ENCODE results near the gene RPA1.
"Not testable (repeated sequence)": the region's sequence is repeated elsewhere in the genome, so short reads cannot be mapped to it uniquely, and the experiment has no call there.

Gene RPA1

DNA sequence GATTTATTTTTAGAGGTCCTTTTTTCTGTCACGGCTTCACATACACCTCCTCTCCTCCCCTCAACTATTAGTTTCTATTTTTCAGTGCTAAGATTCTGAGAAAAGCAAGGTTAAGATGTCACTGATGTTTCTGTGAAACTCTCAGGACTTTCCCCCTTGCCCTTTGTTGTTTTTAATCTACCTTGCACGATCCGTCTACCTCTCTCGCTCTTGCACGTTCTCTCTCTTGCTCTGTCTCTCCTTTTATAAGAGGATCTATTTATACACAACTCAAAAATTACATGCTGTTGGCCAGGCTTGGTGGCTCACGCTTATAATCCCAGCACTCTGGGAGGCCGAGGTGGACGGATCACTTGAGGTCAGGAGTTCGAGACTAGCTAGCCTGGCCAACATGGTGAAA, 43.6 kb downstream of the RPA1 start:
- DNase-seq (ENCODE audit: low spot score), result no peak
- FAIRE-seq, result no peak

DNA sequence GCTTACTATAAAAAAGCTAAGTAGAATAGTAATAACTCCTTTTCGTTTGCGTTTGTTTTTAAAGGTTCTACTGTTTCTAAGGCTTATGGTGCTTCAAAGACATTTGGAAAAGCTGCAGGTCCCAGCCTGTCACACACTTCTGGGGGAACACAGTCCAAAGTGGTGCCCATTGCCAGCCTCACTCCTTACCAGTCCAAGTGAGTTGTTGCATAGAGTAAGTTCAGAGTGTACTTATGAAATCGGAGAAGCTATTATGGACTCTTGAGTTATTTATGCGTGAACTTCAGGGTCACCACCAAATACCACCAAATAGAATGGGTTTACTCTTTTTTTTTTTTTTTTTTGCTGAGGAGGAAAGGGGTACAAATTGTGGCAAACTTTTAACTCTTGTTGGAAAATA, 45.8 kb downstream of the RPA1 start:
- FAIRE-seq (no peak), DNase-seq (ENCODE audit: low spot score) (no peak)

DNA sequence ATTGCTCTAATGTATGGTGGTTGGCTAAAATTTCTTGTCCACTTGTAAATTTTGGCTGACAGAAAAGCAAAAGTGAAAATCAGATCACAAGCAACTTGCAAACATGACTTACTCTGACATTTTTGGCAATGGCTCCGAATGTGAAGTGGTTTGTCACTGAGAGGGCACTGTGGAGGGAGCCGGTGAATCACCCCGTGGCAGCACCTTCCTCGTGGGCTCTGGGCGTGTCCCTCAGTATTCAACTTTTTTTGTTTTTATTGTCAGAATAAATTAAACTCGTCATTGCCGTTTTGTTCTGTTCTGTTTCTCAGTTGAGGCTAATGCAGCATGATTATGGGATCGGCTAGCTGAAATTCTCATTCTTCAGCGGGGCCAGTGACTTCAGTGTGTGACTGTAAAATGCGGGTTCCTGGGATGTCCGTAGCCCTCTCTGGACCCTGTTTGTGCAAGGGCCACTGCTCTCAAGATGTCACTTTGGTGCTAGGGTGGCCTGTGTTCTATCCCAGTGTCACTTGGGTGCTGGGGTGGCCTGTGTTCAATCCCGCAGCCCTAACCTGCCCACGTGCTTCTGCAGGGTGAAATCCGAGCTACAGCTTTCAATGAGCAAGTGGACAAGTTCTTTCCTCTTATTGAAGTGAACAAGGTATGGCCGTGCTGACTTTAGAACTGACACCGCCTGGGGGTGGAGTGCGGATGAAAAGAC, 48.8 kb downstream of the RPA1 start:
- FAIRE-seq (no peak), DNase-seq (ENCODE audit: low spot score) (no peak)

DNA sequence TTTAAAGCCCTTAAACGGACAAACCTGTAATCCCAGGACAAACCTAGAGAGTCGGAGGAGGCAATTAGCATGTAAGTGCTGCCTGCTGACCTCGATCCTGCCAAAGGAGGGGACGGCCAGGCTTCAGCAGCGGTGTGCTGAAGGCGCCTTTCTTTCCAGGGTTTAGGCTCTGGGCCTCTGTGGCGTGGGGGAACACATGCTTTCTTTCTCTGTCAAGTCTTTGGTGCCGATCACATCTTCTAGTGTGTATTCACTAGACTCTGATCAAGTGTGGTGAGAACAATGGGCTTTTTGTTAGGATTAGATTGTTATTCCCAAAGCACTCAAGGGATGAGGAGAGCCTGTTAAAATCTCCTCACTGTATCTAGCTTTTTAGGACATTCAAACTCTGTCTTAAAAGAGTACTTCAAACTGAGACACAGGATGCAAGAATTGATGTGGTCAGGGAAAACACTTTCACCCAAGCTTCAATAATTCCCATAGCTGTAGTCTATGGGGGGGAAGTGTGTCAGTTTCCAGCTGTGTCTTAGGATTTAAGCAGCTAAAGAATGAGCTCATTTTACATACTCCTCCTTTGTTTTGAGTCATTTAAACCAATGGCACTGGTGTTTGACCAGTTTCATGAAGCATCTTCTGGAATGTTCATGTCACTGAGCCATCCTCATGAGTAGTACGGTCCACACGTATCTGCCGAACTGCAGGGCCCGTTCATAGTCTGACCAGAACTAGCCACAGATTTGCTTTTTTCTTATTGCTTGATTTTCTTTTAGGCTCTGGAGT, 51.2 kb downstream of the RPA1 start:
- DNase-seq (ENCODE audit: low spot score), result no peak
- no peak for FAIRE-seq

DNA sequence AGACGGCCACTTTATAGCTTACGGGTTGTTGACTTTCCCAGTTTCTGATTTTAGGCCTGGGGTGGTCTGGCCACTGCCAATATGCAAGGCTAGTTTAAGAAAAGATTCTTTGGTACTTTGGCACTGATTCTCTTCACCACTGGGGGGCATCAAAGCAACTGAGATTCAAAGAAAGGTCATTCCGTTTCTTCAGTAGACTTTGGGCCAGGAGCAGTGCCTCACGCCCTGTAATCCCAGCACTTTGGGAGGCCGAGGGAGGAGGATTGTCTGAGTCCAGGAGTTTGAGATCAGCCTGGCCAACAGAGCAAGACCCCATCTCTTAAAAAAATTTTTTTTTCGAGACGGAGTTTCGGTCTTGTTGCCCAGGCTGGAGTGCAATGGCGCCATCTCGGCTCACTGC, 53.0 kb downstream of the RPA1 start:
- FAIRE-seq (no peak), DNase-seq (ENCODE audit: low spot score) (peak; percentile 17)

DNA sequence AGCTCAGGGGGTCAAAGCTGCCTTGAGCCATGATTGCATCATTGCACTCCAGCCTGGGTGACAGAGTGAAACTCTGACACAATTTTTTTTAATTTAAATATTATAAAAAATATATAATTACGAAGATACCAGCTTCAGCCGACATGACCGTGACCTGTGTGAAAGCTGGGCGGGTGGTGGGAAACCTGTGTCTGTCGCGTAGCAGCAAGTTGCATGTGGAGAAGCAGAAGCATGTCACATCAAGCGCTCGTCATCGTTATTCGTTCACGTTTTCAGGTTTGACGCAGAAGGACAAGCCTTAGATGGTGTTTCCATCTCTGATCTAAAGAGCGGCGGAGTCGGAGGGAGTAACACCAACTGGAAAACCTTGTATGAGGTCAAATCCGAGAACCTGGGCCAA, 53.7 kb downstream of the RPA1 start:
- FAIRE-seq, result no peak
- no peak for DNase-seq (ENCODE audit: low spot score)

DNA sequence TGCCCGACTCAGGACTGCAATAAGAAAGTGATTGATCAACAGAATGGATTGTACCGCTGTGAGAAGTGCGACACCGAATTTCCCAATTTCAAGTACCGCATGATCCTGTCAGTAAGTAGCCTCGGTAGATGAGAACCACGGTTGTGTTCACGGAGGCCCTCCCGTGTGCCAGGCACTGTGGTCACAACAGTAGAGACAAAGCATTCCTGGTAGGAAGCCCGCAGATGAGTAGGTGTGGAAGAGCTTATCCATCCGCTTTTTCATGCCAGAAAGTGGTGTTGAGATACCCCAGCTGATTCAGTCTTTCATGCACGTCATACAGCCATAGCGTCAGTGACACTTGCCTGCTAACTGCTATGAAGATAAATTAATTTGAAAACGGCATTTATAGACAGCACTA, 58.9 kb downstream of the RPA1 start:
- FAIRE-seq, result no peak

DNA sequence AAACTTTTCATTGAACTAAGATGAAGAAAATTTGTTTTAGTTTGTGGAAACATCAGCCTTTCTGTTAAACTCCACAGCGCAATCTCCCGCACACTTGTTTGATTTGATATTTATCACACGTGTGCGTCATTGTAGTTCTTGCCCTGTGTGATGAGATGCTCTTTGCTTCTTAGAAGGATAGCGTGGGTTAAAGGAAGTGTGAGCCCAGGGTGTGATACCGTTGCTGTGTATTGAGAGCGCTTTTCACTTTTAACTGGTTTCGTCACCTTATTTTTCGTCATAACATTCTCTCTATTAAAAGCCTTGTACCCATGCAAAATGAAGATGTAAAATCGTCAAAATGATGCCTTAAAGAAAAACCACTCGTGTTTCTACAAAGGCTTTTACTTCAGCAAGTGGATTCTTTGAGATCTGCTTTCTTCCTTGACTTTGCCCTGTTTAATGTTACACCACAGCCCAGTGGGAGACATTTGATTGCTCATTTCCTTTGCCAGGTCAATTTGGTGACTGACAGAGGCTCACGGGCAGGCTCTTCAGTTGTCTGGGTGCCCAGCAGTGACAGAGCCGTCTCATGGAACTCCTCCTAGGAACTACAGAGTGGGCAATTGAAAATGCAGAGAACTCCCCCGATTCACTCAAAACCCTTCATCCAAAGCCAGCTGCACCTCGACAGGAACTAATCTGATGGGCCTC, 61.1 kb downstream of the RPA1 start:
- no peak for DNase-seq (ENCODE audit: low spot score)
- no peak for FAIRE-seq

More for the DNA sequence above, 58.9 kb downstream of the RPA1 start:
- DNase-seq (ENCODE audit: low spot score), result no peak

DNA sequence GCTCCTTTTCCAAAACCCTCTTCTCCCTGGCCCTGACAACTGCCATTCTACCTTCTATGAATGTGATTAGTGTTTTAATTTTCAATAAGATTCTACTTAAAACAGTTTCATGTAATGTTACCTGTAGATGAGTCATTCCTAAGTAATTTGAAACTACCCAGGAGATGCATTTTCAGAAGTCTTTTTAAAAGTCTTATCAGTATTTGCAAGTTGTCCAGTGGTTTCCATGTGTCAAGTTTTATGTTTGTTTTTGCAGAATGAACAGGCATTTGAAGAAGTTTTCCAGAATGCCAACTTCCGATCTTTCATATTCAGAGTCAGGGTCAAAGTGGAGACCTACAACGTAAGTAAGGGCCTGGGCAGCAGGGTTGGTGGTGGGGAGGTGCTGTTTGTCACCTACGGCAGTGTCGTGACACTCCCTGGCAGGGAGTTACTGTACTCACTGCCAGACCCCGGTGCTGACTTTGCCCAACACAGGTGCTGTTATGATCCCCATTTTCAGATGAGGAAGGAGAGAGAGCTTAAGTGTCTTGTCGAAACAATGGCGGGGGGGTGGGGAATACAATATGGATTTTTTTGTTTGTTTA, 65.0 kb downstream of the RPA1 start:
- DNase-seq (ENCODE audit: low spot score) (no peak), FAIRE-seq (no peak)

DNA sequence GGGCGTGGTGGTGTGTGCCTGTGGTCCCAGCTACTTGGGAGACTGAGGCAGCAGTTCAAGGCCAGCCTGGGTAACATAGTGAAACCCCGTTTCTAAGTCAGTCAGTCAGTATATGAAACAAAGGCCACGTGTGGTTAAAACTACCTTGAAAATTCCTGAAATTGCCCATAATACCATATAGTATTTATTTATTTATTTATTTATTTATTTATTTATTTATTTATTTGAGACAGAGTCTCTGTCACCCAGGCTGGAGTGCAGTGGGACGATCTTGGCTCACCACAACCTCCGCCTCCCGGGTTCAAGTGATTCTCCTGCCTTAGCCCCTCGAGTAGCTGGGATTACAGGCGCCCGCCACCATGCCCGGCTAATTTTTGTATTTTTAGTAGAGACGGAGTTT, 65.7 kb downstream of the RPA1 start:
- DNase-seq (ENCODE audit: low spot score); FAIRE-seq: not testable (repeated sequence)

DNA sequence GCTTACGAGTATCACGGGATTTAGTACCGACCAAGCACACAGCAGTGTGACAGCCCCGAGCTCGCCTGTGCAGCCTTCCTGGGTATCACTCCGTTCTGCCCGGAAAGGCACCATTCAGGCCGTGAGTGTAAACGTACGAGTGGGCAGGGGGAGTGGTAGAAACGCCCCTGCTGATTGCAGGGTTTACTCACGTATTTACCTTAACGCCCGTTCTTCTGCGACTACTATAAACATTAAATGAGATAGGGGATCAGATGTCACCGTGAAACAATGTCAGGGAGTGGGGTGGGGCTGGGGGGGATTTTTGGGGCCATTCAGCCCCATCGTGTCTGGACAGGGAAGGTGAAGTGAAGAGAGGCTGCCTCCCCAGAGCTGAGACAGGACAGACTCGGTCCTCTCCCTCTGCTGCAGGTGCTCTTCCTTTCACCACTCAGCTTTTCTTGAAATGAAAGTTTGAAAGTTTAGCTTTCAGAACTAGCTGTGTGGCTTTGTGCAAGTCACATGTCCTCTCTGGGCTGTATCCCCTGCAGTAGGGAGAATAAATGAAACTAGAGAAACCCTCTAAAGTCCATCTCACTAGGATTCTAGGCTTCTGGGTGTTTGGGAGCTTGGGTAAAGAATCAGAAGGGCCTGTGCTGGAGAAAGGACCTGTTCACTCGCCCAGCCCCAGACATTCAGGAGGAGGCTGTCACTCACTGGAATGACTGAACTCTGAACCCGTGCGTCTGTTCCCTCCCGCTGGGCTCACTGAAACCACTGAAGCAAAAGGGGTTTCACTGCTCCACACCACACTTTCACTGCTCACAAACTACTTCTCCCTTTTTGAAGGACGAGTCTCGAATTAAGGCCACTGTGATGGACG, 66.7 kb downstream of the RPA1 start:
- no peak for FAIRE-seq
- DNase-seq (ENCODE audit: low spot score), result no peak

DNA sequence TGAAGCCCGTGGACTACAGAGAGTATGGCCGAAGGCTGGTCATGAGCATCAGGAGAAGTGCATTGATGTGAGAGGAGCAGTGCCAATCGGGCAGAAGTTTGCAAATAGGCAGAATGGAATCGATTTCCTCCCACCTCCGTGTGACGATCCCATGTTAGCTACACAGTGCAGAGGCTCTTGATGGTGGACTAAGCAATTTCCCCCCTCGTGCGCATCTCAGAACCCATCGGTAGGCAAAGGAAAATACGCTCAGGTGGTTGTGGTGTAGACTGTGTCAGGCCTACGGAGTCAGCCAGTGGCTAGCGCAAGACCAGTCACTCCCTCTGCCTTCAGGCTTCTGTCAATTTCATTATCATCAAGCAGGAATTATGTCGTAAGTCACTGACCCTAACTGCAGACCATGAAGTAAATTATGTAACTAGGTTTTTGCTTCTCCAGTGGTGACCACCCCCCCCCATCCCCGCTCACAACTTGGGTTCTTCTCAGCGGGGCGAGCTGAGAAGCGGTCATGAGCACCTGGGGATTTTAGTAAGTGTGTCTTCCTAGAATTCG, 67.4 kb downstream of the RPA1 start:
- DNase-seq (ENCODE audit: low spot score), result no peak
- no peak for FAIRE-seq

DNA sequence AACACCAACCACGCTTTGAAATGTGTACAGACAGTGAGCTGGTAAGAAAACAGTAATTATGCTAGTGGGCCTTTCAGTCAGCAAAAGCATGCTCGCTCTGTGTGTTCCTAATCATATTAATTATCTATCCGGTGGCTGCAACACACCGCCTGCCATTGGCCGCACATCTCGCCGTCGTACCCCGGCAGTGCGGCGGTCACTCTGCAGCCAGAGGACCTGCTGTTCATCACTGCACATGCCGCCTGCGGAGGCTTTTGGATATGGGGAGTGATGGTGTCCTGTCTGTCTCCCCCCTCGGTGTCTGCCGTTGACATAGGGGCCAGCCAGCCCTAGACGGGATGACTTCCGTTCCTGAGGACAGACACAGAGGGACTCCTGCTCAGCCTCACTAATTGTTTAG, 68.5 kb downstream of the RPA1 start:
- DNase-seq (ENCODE audit: low spot score), result no peak
- no peak for FAIRE-seq

DNA sequence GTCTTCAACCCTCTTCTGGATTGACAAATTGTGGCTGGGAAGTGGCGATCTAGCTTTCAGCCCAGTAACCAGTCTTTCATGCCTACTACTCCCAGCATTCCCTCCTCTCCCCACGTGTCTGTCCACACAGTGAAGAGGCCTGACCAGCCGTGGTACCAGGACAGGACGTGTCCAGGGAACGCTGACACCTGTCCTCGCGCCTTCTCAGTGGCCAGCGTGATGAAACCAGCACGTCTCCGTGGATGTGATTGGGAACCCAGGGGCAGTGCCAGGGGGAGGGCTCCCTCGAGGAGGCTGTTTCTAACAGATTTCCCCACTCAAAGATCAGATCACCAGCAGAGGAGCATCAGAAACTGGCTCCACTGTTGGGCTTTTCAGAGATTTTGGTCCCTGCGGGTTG, 69.1 kb downstream of the RPA1 start:
- FAIRE-seq (no peak), DNase-seq (ENCODE audit: low spot score) (no peak)

DNA sequence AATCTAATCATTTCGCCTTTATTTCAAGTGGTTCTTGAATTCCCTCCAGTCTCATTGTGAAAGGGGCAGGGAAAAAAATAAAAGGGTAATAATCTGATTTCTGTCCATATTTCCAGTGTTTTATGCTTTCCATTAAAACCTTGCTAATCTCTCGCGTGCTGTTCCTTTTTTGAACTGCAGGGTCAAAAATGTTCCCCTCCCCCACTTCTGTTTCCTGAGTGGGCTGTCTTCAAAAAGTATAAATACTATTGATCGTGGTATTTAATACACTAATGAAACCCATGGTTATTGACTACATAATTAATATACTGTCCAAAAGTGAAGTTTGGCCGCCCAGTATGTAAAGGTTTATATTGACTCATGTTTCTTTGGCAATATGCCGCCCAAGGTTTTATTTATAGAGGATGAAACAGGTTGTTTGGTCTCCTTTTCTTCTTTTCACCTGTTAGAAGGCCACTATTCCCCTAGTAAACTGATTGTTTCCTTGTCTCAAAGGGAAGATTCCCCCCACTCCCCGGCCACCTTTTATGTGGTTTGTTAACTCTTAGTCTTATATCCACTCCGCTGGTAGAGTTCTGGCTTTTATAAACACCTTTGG, 69.7 kb downstream of the RPA1 start:
- DNase-seq (ENCODE audit: low spot score) (no peak), FAIRE-seq (no peak)

DNA sequence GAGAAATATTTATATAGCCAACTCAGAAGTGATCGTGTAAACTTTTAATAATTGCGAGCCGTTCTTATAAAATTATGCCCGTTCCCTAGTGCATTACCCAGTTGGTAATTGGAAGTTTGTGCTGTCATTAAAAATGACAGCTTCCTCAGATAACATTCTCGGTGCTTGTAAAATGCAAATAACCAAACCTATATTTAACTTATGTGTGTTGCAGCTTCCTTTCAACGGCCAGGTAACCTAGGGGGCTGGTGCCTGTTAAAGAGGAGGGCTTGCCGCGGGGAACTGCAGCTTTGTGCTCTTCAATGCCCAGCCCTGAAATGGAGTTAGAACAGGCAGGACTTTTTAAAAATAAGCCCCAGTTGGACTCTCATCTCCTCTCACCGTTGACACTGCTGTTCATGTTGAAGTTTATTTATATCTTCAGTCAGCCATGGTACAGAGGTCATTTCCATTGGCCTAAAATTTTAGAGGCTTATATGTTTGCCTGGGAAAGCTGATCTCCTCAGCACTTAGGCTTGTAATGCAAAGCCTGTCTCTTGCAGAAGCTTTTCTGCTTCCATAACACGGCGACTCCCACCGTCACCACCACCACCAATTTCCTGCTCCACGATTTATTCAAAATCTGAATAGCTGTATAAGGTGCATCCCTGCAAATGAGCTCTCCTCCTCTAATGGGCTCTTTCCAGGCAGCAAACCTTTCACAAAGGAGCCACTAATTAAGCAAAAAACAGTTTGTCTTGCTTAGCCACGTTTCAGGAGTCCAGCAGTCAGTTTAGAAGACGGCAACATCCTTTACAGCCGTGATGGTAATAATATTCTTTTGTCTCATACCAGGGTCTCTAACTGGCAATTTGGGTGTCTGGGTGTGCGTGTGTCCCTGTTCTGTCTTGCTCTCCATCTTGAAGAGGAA, 74.7 kb downstream of the RPA1 start:
- DNase-seq (ENCODE audit: low spot score) (no peak), FAIRE-seq (no peak)

DNA sequence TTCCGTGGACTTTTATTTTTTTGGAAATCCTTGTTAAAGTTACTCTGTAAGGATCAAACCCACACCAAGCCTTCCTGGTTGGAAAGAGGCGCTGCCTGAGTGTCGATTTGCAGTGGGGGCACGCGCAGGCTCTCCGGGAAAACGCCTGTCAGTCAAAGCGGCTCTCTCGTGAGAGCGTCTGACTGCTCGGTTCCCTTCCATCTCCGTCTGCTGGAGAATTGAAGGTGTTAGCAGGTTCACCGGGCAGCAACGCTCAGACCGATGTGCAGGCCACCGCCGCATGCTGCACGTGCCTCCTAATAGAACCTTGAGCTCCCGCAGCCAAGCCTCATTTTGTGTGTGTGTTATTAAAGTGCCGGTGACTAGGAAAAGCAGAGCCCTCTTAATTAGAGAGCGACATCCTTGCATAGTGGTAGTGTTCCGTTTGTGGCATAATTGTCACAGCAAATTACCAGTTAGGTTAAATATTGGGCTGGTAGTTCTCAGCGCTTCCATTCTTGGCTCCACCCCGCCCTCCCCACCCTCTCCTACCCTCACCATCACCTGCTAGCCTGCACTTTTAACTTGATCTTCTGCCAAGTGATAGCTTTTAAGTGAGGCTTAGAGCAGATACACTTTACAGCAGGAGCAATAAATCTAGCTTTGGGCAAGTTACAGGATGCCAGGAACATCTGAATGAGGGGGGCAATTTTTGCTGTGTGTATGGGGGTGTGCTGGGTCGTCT, 75.5 kb downstream of the RPA1 start:
- DNase-seq (ENCODE audit: low spot score), result no peak
- FAIRE-seq, result no peak

DNA sequence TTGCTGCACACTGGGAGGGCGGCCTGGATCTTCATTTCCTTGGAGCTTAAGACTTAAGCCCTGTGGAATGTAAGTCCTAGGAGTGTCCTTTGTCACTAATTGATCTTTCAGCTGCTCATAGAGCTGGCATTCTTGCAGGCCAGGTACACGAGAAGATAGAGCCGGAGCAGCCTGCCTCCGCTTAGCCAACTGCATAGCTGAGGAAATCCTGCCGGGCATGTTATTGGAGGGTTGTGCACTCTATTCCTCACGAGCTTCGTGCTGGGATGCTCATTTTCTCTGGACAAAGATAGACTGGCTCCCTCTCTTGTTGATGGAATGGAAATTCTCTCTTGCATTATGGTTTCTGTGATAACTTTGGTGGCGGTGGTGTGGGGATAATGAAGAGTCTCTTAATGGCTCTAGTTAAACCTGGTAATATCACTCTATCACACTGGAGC, 76.9 kb downstream of the RPA1 start:
- no peak for FAIRE-seq
- DNase-seq (ENCODE audit: low spot score), result no peak

DNA sequence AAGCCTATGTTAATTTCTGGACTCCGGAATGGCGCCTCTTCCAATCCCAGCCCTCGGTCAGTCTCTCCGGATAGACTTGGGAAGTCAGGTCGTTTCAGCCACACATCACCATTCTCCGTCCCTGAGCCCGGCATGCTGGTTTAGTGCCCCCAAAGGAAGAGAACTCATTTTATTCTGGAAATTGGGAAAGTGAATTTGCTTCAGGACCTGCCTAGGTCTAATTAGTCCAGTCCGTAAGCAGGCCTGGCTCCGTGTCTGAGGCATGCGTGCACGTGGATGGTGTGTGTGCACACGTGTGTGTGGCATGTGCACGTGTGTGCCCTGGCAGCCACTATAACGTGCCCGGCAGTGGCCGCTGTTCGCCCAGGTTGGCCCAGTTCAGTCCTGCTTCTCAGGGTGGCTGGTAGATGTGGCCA, 77.4 kb downstream of the RPA1 start:
- FAIRE-seq (peak; percentile 35), DNase-seq (ENCODE audit: low spot score) (no peak)
